UCSD-AML1 (cell line): ENCODE measurements around the gene CPED1.
"Not testable (repeated sequence)": the region's sequence is repeated elsewhere in the genome, so short reads cannot be mapped to it uniquely, and the experiment has no call there.

Experiments used
- DNase-seq: peaks from one replicate; lab custom pipeline; 2025; ENCODE audit not compliant: unreplicated experiment; lab: John Stamatoyannopoulos, UW

Gene CPED1

GRCh38 chr7:121062671-121063279 is 74.3 kb downstream of the CPED1 start:
- no peak for DNase-seq

- not testable (repeated sequence) for DNase-seq
Measured at GRCh38 chr7:121067717-121068116, 79.2 kb downstream of the CPED1 start.

- DNase-seq, result no peak
Measured at GRCh38 chr7:121069346-121070100, 81.0 kb downstream of the CPED1 start.

- DNase-seq, result no peak
Measured at GRCh38 chr7:121071132-121071531, 82.6 kb downstream of the CPED1 start.

- no peak for DNase-seq
Measured at GRCh38 chr7:121071662-121072061, 83.2 kb downstream of the CPED1 start.

- no peak for DNase-seq
Measured at GRCh38 chr7:121072826-121073225, 84.3 kb downstream of the CPED1 start.

- no peak for DNase-seq
Measured at GRCh38 chr7:121073463-121074099, 85.1 kb downstream of the CPED1 start.

GRCh38 chr7:121075424-121075841 is 86.9 kb downstream of the CPED1 start:
- not testable (repeated sequence) for DNase-seq

GRCh38 chr7:121075952-121076349 is 87.4 kb downstream of the CPED1 start:
- no peak for DNase-seq

- DNase-seq, result no peak
Measured at GRCh38 chr7:121076350-121077164, 88.0 kb downstream of the CPED1 start.

GRCh38 chr7:121077165-121077630 is 88.7 kb downstream of the CPED1 start:
- DNase-seq, result no peak

GRCh38 chr7:121078701-121079227 is 90.3 kb downstream of the CPED1 start:
- DNase-seq, result no peak

- DNase-seq, result no peak
Measured at GRCh38 chr7:121079425-121080169, 91.1 kb downstream of the CPED1 start.

- DNase-seq, result no peak
Measured at GRCh38 chr7:121080257-121080912, 91.9 kb downstream of the CPED1 start.

- DNase-seq, result no peak
Measured at GRCh38 chr7:121080913-121081326, 92.4 kb downstream of the CPED1 start.

- DNase-seq, result no peak
Measured at GRCh38 chr7:121081327-121081936, 92.9 kb downstream of the CPED1 start.

- DNase-seq, result no peak
Measured at GRCh38 chr7:121082400-121083101, 94.0 kb downstream of the CPED1 start.

GRCh38 chr7:121083138-121083789 is 94.8 kb downstream of the CPED1 start:
- no peak for DNase-seq
